Neural cell (in vitro differentiated cells): ENCODE data around the gene ZNF778.

Experiments
- CTCF ChIP-seq: fragments of 450-650 bp; IDR thresholded peaks from 2 replicates; pipeline ENCODE4 v1.5.1; 2014; ENCODE audit warnings: antibody characterized with exemption, mild to moderate bottlenecking, moderate library complexity; ENCODE audit not compliant: poor library complexity, severe bottlenecking
- POLR2AphosphoS5 ChIP-seq: IDR thresholded peaks from 2 replicates; pipeline ENCODE4 v1.6.1; 2012
- RAD21 ChIP-seq: fragments of 450-650 bp; conservative IDR thresholded peaks from 2 replicates; pipeline ENCODE4 v1.6.1; 2014; ENCODE audit warnings: antibody characterized with exemption, mild to moderate bottlenecking, moderate library complexity
- REST ChIP-seq: IDR thresholded peaks from 2 replicates; pipeline ENCODE4 v1.6.1; 2012; ENCODE audit warnings: borderline replicate concordance

- TF ChIP-seq CTCF (no peak), POLR2AphosphoS5 (no peak), RAD21 (no peak), REST (no peak)
Observed at GRCh38 chr16:89191033-89191900, 26.2 kb upstream of the ZNF778 start.
